Melanocyte of skin (primary cell): ENCODE measurements around the gene ANXA5. TPM values are rescaled to one million over a fixed set of nuclear protein-coding genes. Genes with fewer than 3 reads are reported as not detected.

Source experiments
- total RNA-seq, 2 donors: library from RNA; depleted of rRNA; stranded (reverse); fragments of >200 nt; gene quantifications; 2 replicates each; pipeline ENCODE4 v1.2.3, GENCODE V29; 2012

Gene ANXA5
- total RNA-seq = 100 to 1,000 TPM; 675 to 990 TPM

GRCh38 chr4:121696581-121697461, at the start of gene ANXA5:
Gene ANXA5, minus strand, starts transcription at chr4:121696980. Its CDS starts 391 bp downstream, at chr4:121696589.

Other genes with a start within 250 kb of the ANXA5 start
- gene SMIM43, start 68.2 kb upstream of the ANXA5 start, total RNA-seq = under 1 TPM in 1 of 2 donors, not detected in 1; under 0.01 TPM
- gene EXOSC9, start 104.3 kb upstream of the ANXA5 start, total RNA-seq = 10 to 100 TPM; 33.4 to 67.6 TPM
- 10 to 100 TPM; 32.7 to 84.9 TPM for gene CCNA2, start 126.9 kb upstream of the ANXA5 start, total RNA-seq
- 10 to 100 TPM; 17.6 to 19.6 TPM for gene BBS7, start 173.5 kb upstream of the ANXA5 start, total RNA-seq